CD4-positive, alpha-beta T cell treated with Interleukin-1 beta for 1 hour (primary cell): ENCODE measurements around the gene OR2AE1.
"Not testable (repeated sequence)": the region's sequence is repeated elsewhere in the genome, so short reads cannot be mapped to it uniquely, and the experiment has no call there.

ENCODE experiments used
- DNase-seq, 2 donors: peaks; one replicate each; pipeline ENCODE4 v3.0.0-alpha.2; 2020 to 2022

OR2AE1 gene

GRCh38 chr7:99876933-99877332, at the start of gene OR2AE1:
Gene OR2AE1, minus strand, starts transcription at chr7:99877033. Its CDS starts 0 bp downstream, at chr7:99877033.
- no peak for DNase-seq

- no peak for DNase-seq
Observed at GRCh38 chr7:99926321-99926720, 49.5 kb upstream of the OR2AE1 start.

GRCh38 chr7:99923200-99923599, 46.4 kb upstream of the OR2AE1 start:
- DNase-seq: no peak

GRCh38 chr7:99920149-99920548, 43.3 kb upstream of the OR2AE1 start:
- DNase-seq: no peak

GRCh38 chr7:99919814-99920112, 42.9 kb upstream of the OR2AE1 start:
- DNase-seq: no peak

GRCh38 chr7:99918959-99919813, 42.4 kb upstream of the OR2AE1 start, which contains the start of gene TRIM4:
Gene TRIM4, minus strand, starts transcription at chr7:99919530. Its CDS starts 129 bp downstream, at chr7:99919401.
- peak; percentile 91 for DNase-seq

- no peak for DNase-seq
Observed at GRCh38 chr7:99910976-99911375, 34.1 kb upstream of the OR2AE1 start.

- no peak for DNase-seq
Observed at GRCh38 chr7:99901581-99901980, 24.7 kb upstream of the OR2AE1 start.

- no peak for DNase-seq
Observed at GRCh38 chr7:99899830-99900519, 23.1 kb upstream of the OR2AE1 start.

GRCh38 chr7:99898836-99899235, 22.0 kb upstream of the OR2AE1 start:
- DNase-seq: no peak

- no peak for DNase-seq
Observed at GRCh38 chr7:99898023-99898357, 21.2 kb upstream of the OR2AE1 start.

GRCh38 chr7:99897322-99898022, 20.6 kb upstream of the OR2AE1 start:
- DNase-seq: no peak

- no peak for DNase-seq
Observed at GRCh38 chr7:99894738-99895137, 17.9 kb upstream of the OR2AE1 start.

- no peak for DNase-seq
Observed at GRCh38 chr7:99893280-99893679, 16.4 kb upstream of the OR2AE1 start.

GRCh38 chr7:99890348-99890747, 13.5 kb upstream of the OR2AE1 start:
- not testable (repeated sequence) for DNase-seq

- DNase-seq: not testable (repeated sequence)
Observed at GRCh38 chr7:99888366-99888765, 11.5 kb upstream of the OR2AE1 start.

GRCh38 chr7:99881370-99881769, 4.5 kb upstream of the OR2AE1 start:
- no peak for DNase-seq

GRCh38 chr7:99876491-99876890, 342 bp downstream of the OR2AE1 start:
- DNase-seq: no peak

GRCh38 chr7:99868246-99868645, 8.6 kb downstream of the OR2AE1 start:
- DNase-seq: no peak

- not testable (repeated sequence) for DNase-seq
Observed at GRCh38 chr7:99867477-99867876, 9.4 kb downstream of the OR2AE1 start.

GRCh38 chr7:99863847-99864440, 12.9 kb downstream of the OR2AE1 start:
- no peak for DNase-seq

GRCh38 chr7:99860281-99861127, 16.3 kb downstream of the OR2AE1 start:
- DNase-seq: no peak
